GM04504 (cell line): ENCODE data around the gene DOCK8.

Experiments used
- DNase-seq: peaks from one replicate; pipeline ENCODE4 v3.0.0-alpha.2; 2012; ENCODE audit warnings: low read depth

Gene DOCK8

DNA sequence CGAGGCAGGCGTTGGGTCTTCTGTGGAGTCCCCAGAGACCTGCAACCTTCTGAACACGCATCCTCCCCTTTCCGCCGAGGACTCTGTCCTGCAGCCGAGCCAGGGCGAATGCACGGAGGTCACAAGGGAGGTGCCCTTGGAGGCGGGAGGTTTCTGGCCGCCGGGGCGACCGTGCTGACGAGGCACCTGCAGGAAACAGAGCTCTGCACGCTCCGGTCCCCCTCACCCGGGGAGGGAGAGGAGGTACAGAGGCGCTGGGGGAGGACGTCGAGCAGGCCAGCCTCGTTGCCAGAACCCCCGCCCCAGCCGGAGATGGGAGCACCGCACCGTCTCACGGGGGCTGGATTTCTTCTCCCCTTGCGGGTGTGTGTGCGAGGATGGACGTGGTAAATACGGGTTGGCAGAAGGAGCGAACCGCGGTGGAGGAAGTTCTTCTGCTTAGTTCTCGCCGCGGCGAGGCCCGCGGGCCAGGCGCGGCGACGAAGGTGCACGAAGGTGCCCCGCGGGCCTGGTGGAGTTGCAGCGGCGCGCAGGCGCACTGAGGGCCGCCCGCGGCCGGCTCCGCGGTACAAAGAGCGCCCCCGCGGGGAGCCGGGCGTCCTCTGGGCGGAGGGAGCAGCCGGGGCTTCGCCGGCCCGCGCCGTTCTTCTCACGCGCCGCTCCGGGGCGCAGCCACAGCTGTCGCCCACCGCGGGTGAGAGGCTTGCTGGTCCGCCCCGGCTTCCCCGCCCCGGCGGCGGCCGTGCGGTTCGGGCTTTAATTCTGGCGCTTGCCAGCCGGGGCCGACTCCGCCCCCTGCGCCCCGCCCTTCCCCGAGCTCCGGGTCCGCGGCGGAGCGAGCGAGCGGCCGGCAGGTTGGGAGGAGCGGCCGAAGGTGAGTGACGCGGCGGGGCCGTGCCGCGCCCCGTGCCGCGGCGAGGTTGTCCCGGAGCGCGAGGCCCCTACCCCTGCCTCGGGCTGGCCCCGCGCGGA, 289.5 kb downstream of the DOCK8 start, which contains the start of gene KANK1:
KANK1 (plus strand) TSS at position 815 of the 972 bp plus-strand sequence.
- peak; percentile 4 for DNase-seq

DNA sequence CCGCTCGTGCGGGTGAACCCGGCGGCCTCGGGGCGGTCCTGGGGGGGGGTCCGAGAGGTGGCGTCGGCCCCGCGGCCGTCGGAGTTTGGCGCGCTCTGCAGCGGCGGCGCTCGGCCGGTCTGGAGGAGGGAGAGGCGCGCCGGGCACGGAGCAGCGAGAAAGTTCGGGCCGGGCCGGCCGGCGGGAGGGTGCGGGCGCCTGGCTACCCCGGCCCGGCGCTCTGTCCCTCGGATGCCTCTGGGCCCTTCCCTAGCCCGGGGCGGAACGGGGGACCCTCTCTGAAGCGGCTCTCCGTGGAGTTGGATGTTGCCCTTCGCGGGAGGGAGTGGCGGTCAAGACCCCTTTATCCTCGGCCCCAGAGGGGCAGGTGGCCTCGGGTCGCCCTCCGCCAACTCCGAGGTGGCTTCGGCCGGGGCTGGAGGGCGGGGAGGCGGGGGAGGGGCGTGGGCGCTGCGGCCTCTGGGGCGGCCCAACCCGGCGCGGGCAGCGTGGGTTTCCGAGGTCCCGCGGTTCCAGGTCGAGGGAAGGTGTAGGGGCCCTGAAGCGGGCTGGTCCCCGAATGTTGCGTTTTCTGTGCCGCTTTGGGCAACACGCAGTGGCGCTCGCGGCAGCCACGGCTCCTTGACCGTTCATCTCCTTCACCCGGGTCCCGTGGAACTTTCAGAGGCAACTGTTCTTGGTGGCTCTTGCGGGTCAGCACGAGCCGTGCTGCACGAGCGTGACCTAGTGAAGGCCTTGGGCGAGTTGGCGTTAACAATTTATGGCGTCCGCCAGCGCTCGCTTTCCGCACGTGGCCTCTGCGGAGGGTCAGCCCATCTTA, 290.5 kb downstream of the DOCK8 start:
- DNase-seq, result no peak

GRCh38 chr9:505741-506059, 291.0 kb downstream of the DOCK8 start:
- DNase-seq, result no peak

GRCh38 chr9:506281-506680, 291.6 kb downstream of the DOCK8 start:
- DNase-seq, result no peak

- no peak for DNase-seq
Observed at GRCh38 chr9:511861-512260, 297.2 kb downstream of the DOCK8 start.

GRCh38 chr9:512555-513272, 298.0 kb downstream of the DOCK8 start:
- no peak for DNase-seq
